Pancreas (tissue), 10 donors: ENCODE results near the gene RAP1A. TPM values are rescaled to one million over a fixed set of nuclear protein-coding genes. Genes with fewer than 3 reads are reported as not detected.

Source experiments
- ATAC-seq, 4 donors: fragments of 200-7000 bp; cut with Tn5 transposase; one replicate each; pipeline versions ENCODE4 v1.8.0 to v1.9.1; 2020; ENCODE audit warnings: mild to moderate bottlenecking in 4 of 4, moderate library complexity in 4 of 4
- DNase-seq, 6 donors: peaks; one replicate each; pipeline ENCODE4 v3.0.0-alpha.2; 2020
- FAIRE-seq: peaks from 2 replicates; lab custom pipeline; 2012; peaks lifted over from hg19 to GRCh38; lab: Jason Lieb, UNC
- H3K27ac ChIP-seq, 4 donors: fragments of 200-600 bp; sonication (generic); 1 replicate in 3 of 4; 2 replicates in 1 of 4; pipeline versions ENCODE4 v1.5.0 to v1.8.0; 2020
- H3K27me3 ChIP-seq, 4 donors: fragments of 200-600 bp; one replicate each; pipeline ENCODE4 v1.8.0; 2021
- H3K36me3 ChIP-seq, 3 donors: fragments of 200-600 bp; sonication (generic) in 1 of 3; one replicate each; pipeline versions ENCODE4 v1.5.0 to v1.8.0; 2020 to 2021
- H3K4me1 ChIP-seq, 3 donors: fragments of 200-600 bp; one replicate each; pipeline ENCODE4 v1.8.0; 2021
- H3K4me3 ChIP-seq, 4 donors: fragments of 200-600 bp; sonication (generic) in 2 of 4; one replicate each; pipeline versions ENCODE4 v1.5.0 to v1.8.0; 2020 to 2021
- H3K9me3 ChIP-seq, 4 donors: fragments of 200-600 bp; one replicate each; pipeline ENCODE4 v1.8.0; 2021
- WGBS, 2 donors: extraction: QIAGEN DNeasy Blood & Tissue Kit; methylation state at CpG; one replicate each; pipeline ENCODE4 v1.1.7; 2013; 5-methylcytosine and 5-hydroxymethylcytosine counted together
- intact Hi-C, 3 donors: fragments of 100-400 bp; cut with DNase I; formaldehyde crosslinking; loops; one replicate each; pipeline versions ENCODE4 v1.11.1 to v1.14.2; 2022
- polyA plus RNA-seq, 2 donors: library from polyadenylated mRNA; stranded (reverse); fragments of 200-250 nt; gene quantifications; one replicate each; pipeline ENCODE4 v1.2.3, GENCODE V29; 2013
- total RNA-seq, 6 donors: library from RNA; stranded (reverse); fragmentation: NEBNext Ultra II Directional in 4 of 6; extraction: Animal tissue kit (Norgen Biotek cat#: 25700) in 4 of 6; gene quantifications; one replicate each; pipeline versions ENCODE4 v1.2.1 to v1.2.4, GENCODE V29; 2021 to 2023
- TF ChIP-seq, protein P1 (sequence below), 4 donors: fragments of 200-600 bp; sonication (generic) in 3 of 4; IDR thresholded peaks; one replicate each; pipeline versions ENCODE4 v1.5.0 to v1.8.0; 2021; ENCODE audit warnings: antibody characterized with exemption in 4 of 4
- donor health status: healthy with polysubstance abuse.
- donor health status: DM: no; HTN: no; CAD: no; lungs with moderate emphysema.
- donor health status: DM: no; HTN: no; CAD: no.
- donor health status: control.
- donor health status: control.
- donor health status: Bipolar disorder and iron deficiency.
- donor health status: DM: yes; HTN: yes; CAD: no.
- donor health status: DM: no; HTN: no; CAD: no.
- donor health status: DM: no; HTN: no; CAD: no.
- donor health status: DM: yes; HTN: yes; CAD: no.

Gene RAP1A
- total and polyA plus RNA-seq, 8 donors, result 17.0 to 35.1 (median 21.5) TPM

DNA sequence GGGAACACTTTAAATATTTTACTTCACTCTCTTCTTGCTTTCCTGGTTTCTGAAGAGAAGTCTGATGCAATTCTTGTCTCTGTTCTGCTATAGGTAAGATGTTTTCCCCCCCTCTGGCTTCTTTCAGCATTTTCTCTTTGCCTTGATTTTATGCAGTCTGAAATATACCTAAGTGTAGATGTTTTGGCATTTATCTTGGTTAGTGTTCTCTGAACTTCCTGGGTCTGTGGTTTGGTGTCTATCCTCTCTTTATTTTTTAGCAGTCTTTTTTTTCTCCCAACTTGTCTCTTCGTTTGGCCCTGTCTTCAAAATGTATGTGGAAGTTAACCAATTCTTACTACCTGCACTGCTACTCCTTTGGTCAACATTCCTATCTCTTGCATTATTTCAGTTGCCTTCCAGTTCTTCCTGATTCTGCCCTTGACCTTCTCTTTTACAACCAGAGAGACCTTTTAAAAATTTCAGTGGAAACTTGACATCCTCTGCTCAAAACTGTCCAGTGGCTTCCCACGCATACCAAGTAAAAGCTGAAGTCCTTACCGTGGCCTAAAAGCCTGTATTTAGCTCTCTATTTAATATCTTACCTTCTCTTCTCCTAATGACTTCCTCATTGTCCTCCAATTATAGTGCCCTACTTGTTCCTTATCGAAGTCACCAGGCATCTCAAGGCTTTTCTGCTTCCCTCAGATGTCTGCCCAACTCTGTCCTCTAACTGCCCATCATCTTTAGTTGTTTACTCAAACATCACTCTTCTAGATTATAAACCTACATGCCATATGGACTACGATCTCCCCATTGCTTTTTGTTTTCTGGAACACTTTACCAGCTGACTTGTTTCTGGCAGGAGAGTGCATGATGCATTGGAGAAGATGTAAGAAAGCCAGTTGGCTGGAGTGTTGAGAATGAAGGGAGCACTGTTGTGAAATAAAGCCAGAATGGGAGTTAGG lies 40.9 kb downstream of the RAP1A start:
- H3K4me1 ChIP-seq, result peaks cover 9 to 24% (median 23%) of the 10 kb centered on the region in 3 donors
- intact Hi-C loops, result no loop called here
- peak; percentile 64 for FAIRE-seq
- H3K27ac ChIP-seq, result no peak overlapping the region
- no peaks in the 10 kb centered on the region for H3K27me3 ChIP-seq
- TF ChIP-seq, protein P1, sequence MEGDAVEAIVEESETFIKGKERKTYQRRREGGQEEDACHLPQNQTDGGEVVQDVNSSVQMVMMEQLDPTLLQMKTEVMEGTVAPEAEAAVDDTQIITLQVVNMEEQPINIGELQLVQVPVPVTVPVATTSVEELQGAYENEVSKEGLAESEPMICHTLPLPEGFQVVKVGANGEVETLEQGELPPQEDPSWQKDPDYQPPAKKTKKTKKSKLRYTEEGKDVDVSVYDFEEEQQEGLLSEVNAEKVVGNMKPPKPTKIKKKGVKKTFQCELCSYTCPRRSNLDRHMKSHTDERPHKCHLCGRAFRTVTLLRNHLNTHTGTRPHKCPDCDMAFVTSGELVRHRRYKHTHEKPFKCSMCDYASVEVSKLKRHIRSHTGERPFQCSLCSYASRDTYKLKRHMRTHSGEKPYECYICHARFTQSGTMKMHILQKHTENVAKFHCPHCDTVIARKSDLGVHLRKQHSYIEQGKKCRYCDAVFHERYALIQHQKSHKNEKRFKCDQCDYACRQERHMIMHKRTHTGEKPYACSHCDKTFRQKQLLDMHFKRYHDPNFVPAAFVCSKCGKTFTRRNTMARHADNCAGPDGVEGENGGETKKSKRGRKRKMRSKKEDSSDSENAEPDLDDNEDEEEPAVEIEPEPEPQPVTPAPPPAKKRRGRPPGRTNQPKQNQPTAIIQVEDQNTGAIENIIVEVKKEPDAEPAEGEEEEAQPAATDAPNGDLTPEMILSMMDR (IDR thresholded peaks at IDR 0.05), result no peak
- H3K4me3 ChIP-seq, result no peak overlapping the region
- 25 to 29% methylated on average over 5 of the region's 5 CpGs for WGBS, 2 donors
- no peaks in the 10 kb centered on the region for H3K36me3 ChIP-seq
- no peak for DNase-seq
- peaks cover 0 to 3% (median 0%) of the 10 kb centered on the region in 4 donors for H3K9me3 ChIP-seq
- peak in 3 of 4 donors; percentile 25 to 38 (median 27) for ATAC-seq

DNA sequence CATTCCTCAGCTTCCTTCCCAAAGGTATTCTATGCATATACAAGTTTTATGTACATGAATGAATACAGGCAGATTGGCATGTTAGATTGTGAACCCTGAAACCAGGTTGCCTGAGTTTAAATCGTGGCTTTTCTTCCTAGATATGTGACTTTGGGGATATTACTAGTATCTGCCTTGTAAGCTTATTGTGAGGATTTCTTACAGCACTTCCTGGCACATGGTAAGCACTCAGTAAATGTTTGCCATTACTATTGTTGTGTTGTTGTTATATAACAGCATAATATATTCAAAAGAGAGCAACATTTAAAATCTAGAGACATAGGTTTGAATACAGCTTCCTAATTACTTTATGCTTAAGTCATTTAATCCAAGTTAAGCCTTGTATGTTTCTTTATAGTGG lies 45.1 kb downstream of the RAP1A start:
- H3K4me3 ChIP-seq, result no peak overlapping the region
- H3K36me3 ChIP-seq, result no peaks in the 10 kb centered on the region
- H3K27me3 ChIP-seq, result no peaks in the 10 kb centered on the region
- no peak overlapping the region for H3K27ac ChIP-seq
- 47 to 63% methylated on average over 1 of the region's 1 CpG for WGBS, 2 donors
- FAIRE-seq (no peak), DNase-seq (no peak), ATAC-seq (no peak)
- intact Hi-C loops, result no loop called here
- H3K9me3 ChIP-seq, result no peaks in the 10 kb centered on the region
- TF ChIP-seq, protein P1 (IDR thresholded peaks at IDR 0.05), result no peak
- H3K4me1 ChIP-seq, result peaks cover 9 to 21% (median 11%) of the 10 kb centered on the region in 3 donors

DNA sequence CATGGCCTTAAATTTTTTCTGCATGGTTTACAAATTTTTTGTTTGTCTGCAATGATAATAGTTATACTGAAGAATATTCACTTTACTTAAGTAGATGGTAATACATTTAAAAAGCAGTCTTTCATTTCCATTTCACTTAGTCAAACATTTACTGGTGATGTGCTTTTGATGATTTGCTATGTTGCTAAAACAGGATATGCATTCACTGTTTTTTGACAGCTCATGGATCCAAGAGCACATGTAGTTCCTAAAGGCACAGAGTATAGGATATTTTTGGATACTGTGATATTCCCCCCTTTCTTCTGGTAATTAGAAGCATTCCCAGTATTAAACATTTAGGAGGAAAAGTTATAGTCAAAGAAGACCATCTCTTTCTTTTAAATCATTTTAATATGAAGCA lies 45.9 kb downstream of the RAP1A start:
- H3K36me3 ChIP-seq, result no peaks in the 10 kb centered on the region
- TF ChIP-seq, protein P1 (IDR thresholded peaks at IDR 0.05), result no peak
- H3K27ac ChIP-seq, result no peak overlapping the region
- ATAC-seq (no peak), DNase-seq (no peak), FAIRE-seq (no peak)
- H3K27me3 ChIP-seq, result no peaks in the 10 kb centered on the region
- H3K4me1 ChIP-seq, result peaks cover 5 to 18% (median 6%) of the 10 kb centered on the region in 3 donors
- intact Hi-C loops, result no loop called here
- no peak overlapping the region for H3K4me3 ChIP-seq
- H3K9me3 ChIP-seq, result no peaks in the 10 kb centered on the region

DNA sequence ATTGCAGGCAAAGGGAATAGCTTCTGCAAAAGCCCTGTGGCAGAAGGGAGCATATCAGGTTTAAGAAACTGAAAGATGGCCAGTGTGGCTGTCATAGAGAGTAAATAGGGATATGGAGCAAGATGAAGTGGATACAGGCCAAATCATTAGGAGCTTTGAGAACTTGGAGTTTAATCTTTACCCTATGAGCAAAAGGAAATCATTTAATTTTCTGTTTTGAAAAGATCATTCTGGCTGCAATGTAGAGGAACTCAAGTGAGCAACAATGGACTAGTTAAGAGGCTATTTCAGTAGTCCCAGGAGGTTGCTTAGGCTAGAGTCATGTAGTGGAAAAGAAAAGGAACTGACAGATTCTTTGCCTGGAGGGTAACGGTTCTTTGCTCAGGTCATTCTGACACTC lies 47.2 kb downstream of the RAP1A start:
- no peaks in the 10 kb centered on the region for H3K27me3 ChIP-seq
- TF ChIP-seq, protein P1 (IDR thresholded peaks at IDR 0.05), result no peak
- DNase-seq (no peak), FAIRE-seq (no peak), ATAC-seq (peak in 2 of 4 donors; percentile 14 to 35)
- H3K36me3 ChIP-seq, result no peaks in the 10 kb centered on the region
- 85 to 90% methylated on average over 1 of the region's 1 CpG for WGBS, 2 donors
- no peak overlapping the region for H3K27ac ChIP-seq
- intact Hi-C loops, result no loop called here
- H3K4me3 ChIP-seq, result no peak overlapping the region
- peaks cover 0 to 16% (median 0%) of the 10 kb centered on the region in 3 donors for H3K4me1 ChIP-seq
- H3K9me3 ChIP-seq, result no peaks in the 10 kb centered on the region

DNA sequence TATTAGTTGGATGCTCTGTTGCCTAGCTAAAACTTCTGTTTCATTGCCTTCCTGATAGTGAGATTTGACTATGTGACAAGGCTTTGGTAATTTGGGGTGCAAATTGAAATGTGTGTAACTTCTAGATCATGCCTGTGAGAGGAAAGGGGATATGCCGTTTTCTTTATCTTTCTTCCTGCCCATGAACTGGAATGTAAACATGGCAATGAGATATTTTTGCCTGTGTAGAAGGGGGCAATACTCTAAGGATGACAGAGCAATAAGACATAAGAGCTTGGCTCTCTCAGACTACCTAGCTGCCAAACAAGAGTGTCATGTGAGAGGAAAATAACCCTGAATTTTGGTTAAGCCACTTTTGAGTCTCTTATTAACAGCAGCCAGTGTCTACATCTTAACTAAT lies 49.7 kb downstream of the RAP1A start:
- Histone ChIP-seq H3K36me3 (no peaks in the 10 kb centered on the region), H3K27ac (no peak overlapping the region), H3K4me3 (no peak overlapping the region), H3K27me3 (no peaks in the 10 kb centered on the region), H3K4me1 (peaks cover 0 to 16% (median 0%) of the 10 kb centered on the region in 3 donors), H3K9me3 (no peaks in the 10 kb centered on the region)
- TF ChIP-seq, protein P1 (IDR thresholded peaks at IDR 0.05), result no peak
- 4 to 9% methylated on average over 1 of the region's 1 CpG for WGBS, 2 donors
- no peak for DNase-seq
- peak in 1 of 4 donors; percentile 16 for ATAC-seq
- FAIRE-seq, result no peak
- intact Hi-C loops, result no loop called here
